Endometrial microvascular endothelial cells (primary cell): ENCODE measurements around the gene LRP2. TPM values are rescaled to one million over a fixed set of nuclear protein-coding genes. Genes with fewer than 3 reads are reported as not detected.

Experiments
- in situ Hi-C: cut with HindIII; loops from 2 replicates; pipeline ENCODE4 v1.10.0; 2017; ENCODE audit warnings: low sequenced_read_pairs, low pct_unique_long_range_greater_than_20kb; ENCODE audit errors: inconsistent ontology term
- total RNA-seq: library from RNA; depleted of rRNA; stranded (reverse); fragments of >200 nt; gene quantifications from one replicate; pipeline ENCODE4 v1.2.3, GENCODE V29; 2015; ENCODE audit errors: inconsistent ontology term

LRP2 gene
- total RNA-seq, 1 donor from 2014 or later = not detected

DNA sequence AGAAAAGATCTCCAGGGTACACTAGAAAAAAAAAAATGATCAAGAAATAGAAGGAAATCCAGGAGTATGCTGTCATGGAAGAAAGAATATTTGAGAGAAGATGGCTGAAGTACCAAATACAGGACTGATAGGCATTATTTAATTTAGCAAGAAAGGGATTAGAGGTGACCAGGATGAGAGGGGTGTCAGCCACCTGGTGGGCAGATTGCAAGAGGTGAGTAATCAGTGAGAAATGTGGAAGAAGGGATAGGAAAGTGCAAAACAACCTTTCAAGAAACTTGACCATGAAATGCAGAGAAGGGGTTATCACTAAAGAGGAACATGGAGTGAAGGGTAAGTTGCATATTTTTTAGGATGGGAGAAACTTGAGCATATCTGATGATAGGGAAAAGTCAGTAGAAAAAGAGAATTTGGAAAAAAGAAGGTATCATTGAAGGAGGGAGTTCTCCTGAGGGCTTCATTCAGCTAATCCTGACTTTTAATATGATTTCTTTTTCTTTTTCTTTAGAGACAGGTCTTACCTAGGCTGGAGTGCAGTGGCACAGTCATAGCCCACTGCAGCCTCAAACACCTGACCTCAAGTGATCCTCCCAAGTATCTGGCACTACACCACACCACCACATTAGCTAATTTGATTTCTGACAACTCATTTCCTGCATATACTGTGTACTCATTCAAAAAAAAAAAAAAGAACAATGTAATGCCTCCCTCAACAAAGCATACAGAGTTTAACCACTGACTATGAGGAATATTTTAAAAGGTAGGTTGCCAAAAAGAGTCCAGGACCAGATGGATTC lies 101.3 kb downstream of the LRP2 start:
- in situ Hi-C loops = no loop called here

DNA sequence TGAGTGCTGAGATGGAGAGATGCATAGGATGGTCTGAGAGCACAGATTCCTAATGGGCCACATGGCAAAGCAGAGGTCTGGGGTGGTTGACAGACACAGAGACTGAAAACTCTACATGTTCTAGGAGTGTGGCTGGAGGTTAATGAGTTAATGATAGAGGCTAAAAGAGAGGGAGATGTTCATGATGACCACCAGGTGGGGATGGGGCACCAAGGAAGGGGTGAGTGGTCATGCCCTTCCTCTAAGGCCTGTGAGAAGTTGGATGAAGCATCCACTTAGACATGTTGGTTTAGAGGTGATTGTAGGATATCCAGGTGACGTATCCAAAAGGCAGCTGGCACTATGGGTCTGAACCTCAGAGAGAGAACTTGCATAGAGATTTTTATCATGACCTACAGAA lies 102.1 kb downstream of the LRP2 start:
- in situ Hi-C loops = no loop called here

GRCh38 chr2:169259402-169259801 lies 102.9 kb downstream of the LRP2 start:
- in situ Hi-C loops = no loop called here

- in situ Hi-C loops = no loop called here
Observed at GRCh38 chr2:169258045-169258601, 104.2 kb downstream of the LRP2 start.

DNA sequence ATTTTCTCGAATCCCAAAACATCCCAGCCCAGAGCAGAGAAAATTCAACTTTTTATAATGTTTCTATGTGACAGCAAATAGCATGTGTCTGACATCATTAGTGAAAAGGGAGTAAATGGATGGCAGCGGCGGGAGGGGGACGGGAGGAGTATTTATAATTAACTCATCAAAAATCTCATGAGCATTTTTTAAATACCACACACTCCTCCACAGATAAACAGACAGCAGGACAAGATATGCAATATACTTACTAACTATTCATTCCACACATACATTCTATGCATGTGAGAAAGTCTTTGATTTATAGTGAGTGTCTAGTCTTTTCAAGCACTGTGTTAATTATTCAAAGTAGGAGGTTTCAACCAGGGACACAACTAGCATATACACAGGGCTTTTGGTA lies 107.6 kb downstream of the LRP2 start:
- in situ Hi-C loops = no loop called here

GRCh38 chr2:169247211-169247610 lies 115.1 kb downstream of the LRP2 start:
- in situ Hi-C loops = no loop called here

DNA sequence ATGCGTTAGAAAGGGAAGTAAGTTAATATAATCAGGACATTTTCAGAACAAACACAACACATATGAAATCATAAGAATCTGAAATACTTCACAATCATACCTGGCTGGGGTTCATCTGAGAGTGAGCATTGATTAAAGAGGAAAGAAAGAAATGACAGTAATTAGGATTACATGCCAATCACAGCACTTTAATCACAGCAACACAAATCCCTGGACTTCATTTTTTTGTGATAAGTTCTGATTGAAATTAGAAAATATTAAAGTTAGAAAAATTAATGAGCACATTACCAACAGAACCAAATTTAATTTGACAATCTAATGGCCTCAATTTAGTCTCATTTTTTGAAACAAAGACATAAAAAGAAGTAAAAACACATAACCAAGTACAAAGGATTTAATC lies 121.9 kb downstream of the LRP2 start:
- in situ Hi-C loops = no loop called here

- in situ Hi-C loops = no loop called here
Observed at GRCh38 chr2:169237939-169238338, 124.4 kb downstream of the LRP2 start.

DNA sequence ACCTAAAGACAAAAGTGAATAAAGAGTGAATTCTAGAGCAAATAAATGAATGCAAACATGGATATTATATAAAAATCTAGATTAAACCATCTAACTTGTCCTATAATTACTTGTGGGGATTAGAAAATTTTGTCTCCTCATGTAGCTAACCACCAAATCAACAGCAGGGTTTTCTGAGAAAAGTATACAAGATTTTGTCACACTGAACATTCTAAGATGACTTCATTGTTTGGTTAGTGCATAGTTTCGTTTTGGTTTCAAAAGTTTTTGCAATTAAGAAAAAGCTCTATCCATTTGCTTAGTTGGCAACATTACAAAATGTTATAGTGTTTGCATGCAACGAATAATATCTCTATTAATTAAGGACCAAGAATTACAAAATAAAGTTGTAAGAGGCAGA lies 125.0 kb downstream of the LRP2 start:
- in situ Hi-C loops = no loop called here

- in situ Hi-C loops = no loop called here
Observed at GRCh38 chr2:169232551-169233154, 129.7 kb downstream of the LRP2 start.

DNA sequence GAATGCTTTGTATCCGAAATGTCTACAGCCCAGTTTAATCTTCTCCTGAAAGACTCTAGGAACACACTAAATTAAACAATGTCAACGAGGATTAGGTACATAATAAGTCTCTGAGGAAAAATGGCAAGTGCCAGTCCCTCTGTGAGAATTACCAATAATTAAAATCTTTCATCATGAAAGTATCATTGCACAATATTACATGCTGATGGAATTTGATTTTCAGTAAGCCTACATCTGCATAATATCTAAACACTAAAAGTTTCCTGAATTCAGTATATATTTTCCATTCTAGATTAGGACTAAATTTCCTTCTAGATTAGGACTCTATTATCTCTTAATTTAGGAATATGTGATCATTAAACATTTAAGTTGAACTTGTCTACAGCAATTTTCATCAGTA lies 132.1 kb downstream of the LRP2 start:
- in situ Hi-C loops = no loop called here

DNA sequence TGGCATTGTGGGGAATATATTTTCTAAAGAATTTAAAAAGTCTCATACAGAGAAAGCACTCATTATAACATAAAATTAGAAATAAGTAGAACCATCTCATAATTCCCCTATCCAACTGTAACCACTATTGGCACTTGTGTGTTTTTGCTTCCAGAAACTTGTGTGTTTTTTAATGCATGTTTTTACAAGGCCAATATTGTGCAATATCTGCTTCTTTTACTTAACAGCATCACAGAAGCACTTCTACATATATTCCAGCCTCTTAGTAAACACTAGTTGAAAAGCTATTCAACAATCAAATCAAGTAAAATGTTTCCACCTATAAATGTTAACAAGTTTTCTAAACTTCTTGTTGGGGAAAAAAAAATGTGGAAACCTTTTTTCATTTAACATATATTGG lies 132.7 kb downstream of the LRP2 start:
- in situ Hi-C loops = no loop called here

GRCh38 chr2:169225906-169226305 lies 136.4 kb downstream of the LRP2 start:
- in situ Hi-C loops = no loop called here

DNA sequence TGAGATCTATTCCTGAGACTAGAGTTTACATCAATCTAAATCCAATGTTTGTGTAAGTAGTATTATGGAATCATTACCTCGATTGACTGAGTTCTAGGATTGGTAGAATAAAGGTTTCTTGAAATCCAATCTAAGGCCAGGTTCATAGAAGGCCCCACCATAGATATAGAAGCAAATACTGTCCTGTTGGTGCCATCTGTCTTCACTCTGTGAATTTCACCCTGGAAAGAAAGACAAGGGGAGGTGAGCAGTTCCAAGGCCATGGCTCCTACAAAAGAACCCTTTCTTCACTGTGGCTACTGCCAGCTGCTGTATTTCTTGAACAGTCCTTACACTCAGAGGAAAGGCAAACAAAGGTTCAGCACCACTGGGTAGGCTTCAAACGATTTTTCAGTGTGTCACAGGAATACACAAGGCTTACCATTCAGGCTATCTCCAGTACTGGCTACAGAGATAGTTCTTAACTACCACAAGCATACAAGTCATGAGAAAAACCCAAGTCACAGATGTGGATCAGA lies 137.0 kb downstream of the LRP2 start:
- in situ Hi-C loops = no loop called here

DNA sequence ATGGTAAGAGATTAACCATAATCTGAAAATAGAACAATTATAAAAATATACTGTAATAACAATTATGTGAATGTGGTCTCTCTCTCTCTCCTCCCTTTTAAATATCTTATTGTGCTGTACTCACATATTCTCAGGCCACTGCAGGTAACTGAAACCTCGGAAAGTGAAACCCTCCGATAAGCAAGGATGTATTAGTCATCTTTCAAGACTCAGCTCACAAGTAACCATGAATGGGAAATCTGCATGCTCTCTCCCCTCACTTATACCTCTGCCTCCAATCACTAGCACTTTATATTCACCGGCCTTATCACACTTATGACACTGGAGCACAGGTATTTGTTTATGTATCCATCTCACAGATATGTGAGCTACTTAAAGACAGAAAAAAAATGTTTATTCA lies 139.7 kb downstream of the LRP2 start:
- in situ Hi-C loops = no loop called here

DNA sequence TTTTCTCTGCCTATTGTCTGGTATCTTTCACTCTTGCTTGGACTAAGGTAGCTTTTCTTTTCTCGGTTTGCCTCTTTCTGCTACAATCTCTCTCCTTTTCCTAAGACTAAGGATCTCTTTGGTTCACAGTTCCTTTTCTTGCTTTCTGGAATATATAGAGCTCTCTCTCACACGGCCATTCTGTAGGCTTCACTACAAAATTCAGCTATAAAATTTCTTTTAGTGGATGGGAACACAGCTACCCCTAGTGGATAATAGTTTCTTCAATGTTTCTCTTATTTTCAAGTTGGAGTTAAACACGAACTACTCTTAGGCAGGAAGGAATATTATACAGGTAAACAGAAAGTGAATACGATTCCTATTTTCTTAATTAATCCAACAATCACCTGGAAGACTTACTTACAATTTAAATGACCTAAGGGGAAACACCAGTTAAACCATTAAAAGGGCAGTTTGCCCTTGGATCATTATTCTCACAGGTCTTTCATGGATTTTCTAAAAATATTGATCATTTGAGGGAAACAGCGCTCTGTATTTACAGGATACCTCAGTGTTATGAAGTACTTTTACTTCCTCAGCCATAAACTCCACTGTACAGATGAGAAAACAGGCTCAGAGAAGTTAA lies 140.5 kb downstream of the LRP2 start:
- in situ Hi-C loops = no loop called here

GRCh38 chr2:169210917-169211316 lies 151.4 kb downstream of the LRP2 start:
- in situ Hi-C loops = no loop called here

GRCh38 chr2:169208026-169208425 lies 154.3 kb downstream of the LRP2 start:
- in situ Hi-C loops = no loop called here

DNA sequence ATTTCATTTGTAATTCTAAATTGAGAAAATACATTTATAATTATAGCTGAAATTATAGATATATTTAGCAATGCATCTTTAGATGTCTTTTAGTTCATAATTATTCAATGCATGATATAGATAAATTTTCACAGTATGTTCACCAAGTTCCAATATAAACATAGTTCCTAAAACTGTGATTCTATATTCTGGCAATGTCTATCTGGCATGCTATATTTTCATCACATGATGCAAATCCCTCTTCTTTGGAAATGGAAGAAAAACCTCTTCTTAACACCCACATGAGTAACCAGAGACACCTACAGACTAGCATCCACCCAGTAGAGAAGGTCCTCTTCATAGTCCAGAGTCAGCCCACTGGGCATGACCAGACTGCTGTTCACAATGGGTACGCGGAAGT lies 157.2 kb downstream of the LRP2 start:
- in situ Hi-C loops = no loop called here

DNA sequence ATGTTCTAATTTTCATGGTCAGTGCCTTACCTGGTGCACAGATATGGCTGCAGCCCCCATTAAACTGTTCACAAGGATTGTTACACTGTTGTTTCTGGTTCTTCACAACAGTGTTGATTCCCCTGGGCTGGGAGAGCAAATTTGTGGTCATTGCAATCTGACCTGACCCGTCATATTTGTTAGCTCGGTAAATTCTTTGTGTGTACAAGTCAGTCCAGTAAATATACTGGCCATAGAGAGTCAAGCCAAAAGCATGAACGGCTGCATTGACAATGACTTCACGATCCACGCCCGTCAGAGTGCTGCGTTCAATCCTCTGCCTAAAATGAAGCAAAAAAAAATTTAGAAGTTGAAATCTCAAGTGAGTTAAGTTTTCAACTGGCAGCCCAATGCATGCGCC lies 158.4 kb downstream of the LRP2 start:
- in situ Hi-C loops = no loop called here
